Transverse colon (tissue), 4 donors: Measurements from ENCODE around the gene SYNE3.

ENCODE experiments used
- CTCF ChIP-seq, 5 experiments: fragments of 200-600 bp in 3 of 5; fragments of 450-650 bp in 2 of 5; sonication (generic) in 3 of 5; IDR thresholded peaks; 1 replicate in 2 of 5; 2 replicates in 3 of 5; pipeline ENCODE4 v1.5.1; 2016 to 2017; ENCODE audit warnings: antibody characterized with exemption in 5 of 5, inconsistent platforms in 3 of 5, mild to moderate bottlenecking in 2 of 5, moderate library complexity in 1 of 5
- POLR2AphosphoS5 ChIP-seq, 3 donors: sonication (generic); formaldehyde crosslinking; IDR thresholded peaks; one replicate each; pipeline ENCODE4 v1.6.1; 2016; ENCODE audit warnings: antibody characterized with exemption in 3 of 3

- TF ChIP-seq CTCF (IDR thresholded peaks at IDR 0.05) (no peak), POLR2AphosphoS5 (IDR thresholded peaks at IDR 0.05) (no peak)
Observed at GRCh38 chr14:95494456-95494855, 22.0 kb downstream of the SYNE3 start.
